ENCODE results near the gene HEATR1. TPM values are rescaled to one million over a fixed set of nuclear protein-coding genes. Genes with fewer than 3 reads are reported as not detected.

The HEATR1 gene
- total RNA-seq, 1 donor, result 39.4 TPM

GRCh38 chr1:236509647-236510401, 94.5 kb downstream of the HEATR1 start:
- no peak for TF ChIP-seq CTCF (IDR thresholded peaks at IDR 0.05; ENCODE audit: extremely low read depth, low read depth, low read length)
- no peaks in the 10 kb centered on the region for H3K36me3 ChIP-seq (ENCODE audit: insufficient read depth, low read length)
- DNase-seq (ENCODE audit: insufficient read length, low spot score, missing footprints), result no peak
- H3K4me2 ChIP-seq (ENCODE audit: insufficient read depth, low read length), result no peak overlapping the region
- no peaks in the 10 kb centered on the region for H3K79me2 ChIP-seq (ENCODE audit: insufficient read depth, low read length)
- H3K27ac ChIP-seq (ENCODE audit: low read depth, low read length), result no peak overlapping the region
- H3K27me3 ChIP-seq (ENCODE audit: insufficient read depth, low read length), result no peaks in the 10 kb centered on the region
- H3K4me3 ChIP-seq (ENCODE audit: insufficient read depth, low read length), result no peak overlapping the region
- peaks cover 8% of the 10 kb centered on the region for H3K4me1 ChIP-seq (ENCODE audit: insufficient read depth, low read length)
- no peaks in the 10 kb centered on the region for H3K9me3 ChIP-seq (ENCODE audit: low read depth, low read length)
- H2AFZ ChIP-seq (ENCODE audit: low read length), result no peak overlapping the region
- no peaks in the 10 kb centered on the region for H4K20me1 ChIP-seq (ENCODE audit: insufficient read depth, low read length)

- Histone ChIP-seq H3K4me2 (ENCODE audit: insufficient read depth, low read length) (no peak overlapping the region), H3K9me3 (ENCODE audit: low read depth, low read length) (no peaks in the 10 kb centered on the region), H3K4me1 (ENCODE audit: insufficient read depth, low read length) (peaks cover 8% of the 10 kb centered on the region), H3K4me3 (ENCODE audit: insufficient read depth, low read length) (no peak overlapping the region), H3K27me3 (ENCODE audit: insufficient read depth, low read length) (no peaks in the 10 kb centered on the region), H3K27ac (ENCODE audit: low read depth, low read length) (no peak overlapping the region), H4K20me1 (ENCODE audit: insufficient read depth, low read length) (no peaks in the 10 kb centered on the region), H3K79me2 (ENCODE audit: insufficient read depth, low read length) (no peaks in the 10 kb centered on the region), H2AFZ (ENCODE audit: low read length) (no peak overlapping the region), H3K36me3 (ENCODE audit: insufficient read depth, low read length) (no peaks in the 10 kb centered on the region)
- TF ChIP-seq CTCF (IDR thresholded peaks at IDR 0.05; ENCODE audit: extremely low read depth, low read depth, low read length), result no peak
- DNase-seq (ENCODE audit: insufficient read length, low spot score, missing footprints), result no peak
Measured at GRCh38 chr1:236509203-236509602, 95.1 kb downstream of the HEATR1 start.

GRCh38 chr1:236508593-236509027, 95.7 kb downstream of the HEATR1 start:
- H3K27ac ChIP-seq (ENCODE audit: low read depth, low read length), result no peak overlapping the region

More at GRCh38 chr1:236508593-236509027, 95.7 kb downstream of the HEATR1 start:
- no peak for DNase-seq (ENCODE audit: insufficient read length, low spot score, missing footprints)
- TF ChIP-seq CTCF (IDR thresholded peaks at IDR 0.05; ENCODE audit: extremely low read depth, low read depth, low read length), result no peak
- no peak overlapping the region for H2AFZ ChIP-seq (ENCODE audit: low read length)
- peaks cover 8% of the 10 kb centered on the region for H3K4me1 ChIP-seq (ENCODE audit: insufficient read depth, low read length)
- no peaks in the 10 kb centered on the region for H3K27me3 ChIP-seq (ENCODE audit: insufficient read depth, low read length)
- H3K4me2 ChIP-seq (ENCODE audit: insufficient read depth, low read length), result no peak overlapping the region
- no peaks in the 10 kb centered on the region for H3K36me3 ChIP-seq (ENCODE audit: insufficient read depth, low read length)
- H3K79me2 ChIP-seq (ENCODE audit: insufficient read depth, low read length), result no peaks in the 10 kb centered on the region
- no peaks in the 10 kb centered on the region for H4K20me1 ChIP-seq (ENCODE audit: insufficient read depth, low read length)
- H3K9me3 ChIP-seq (ENCODE audit: low read depth, low read length), result no peaks in the 10 kb centered on the region
- no peak overlapping the region for H3K4me3 ChIP-seq (ENCODE audit: insufficient read depth, low read length)
